Measurements from ENCODE around the gene EDDM13.

- TF ChIP-seq CTCF (CRISPR knock-in tag; IDR thresholded peaks at IDR 0.05), result no peak
- TF ChIP-seq RNF2 (conservative IDR thresholded peaks at IDR 0.05; ENCODE audit: low read depth), result no peak
- TF ChIP-seq TCF7 (IDR thresholded peaks at IDR 0.05; ENCODE audit: low read depth), result no peak
- TF ChIP-seq SMC3 (IDR thresholded peaks at IDR 0.05; ENCODE audit: low read length), result no peak
- no peak for TF ChIP-seq FOXA1 (IDR thresholded peaks at IDR 0.05)
- TF ChIP-seq FOXA1 (CRISPR knock-in tag; IDR thresholded peaks at IDR 0.05), result no peak
- TF ChIP-seq ZNF205 (CRISPR knock-in tag; IDR thresholded peaks at IDR 0.05), result no peak
- no peak for TF ChIP-seq CSRNP2 (CRISPR knock-in tag; conservative IDR thresholded peaks at IDR 0.05; ENCODE audit: low read depth)
- no peak for TF ChIP-seq ZNF337 (CRISPR knock-in tag; IDR thresholded peaks at IDR 0.05; ENCODE audit: borderline replicate concordance, low read depth)
- TF ChIP-seq ZNF784 (CRISPR knock-in tag; IDR thresholded peaks at IDR 0.05; ENCODE audit: borderline replicate concordance), result no peak
Measured at GRCh38 chr19:56347163-56347778, 74.7 kb downstream of the EDDM13 start.
